ENCODE results near the gene KANK2. TPM values are rescaled to one million over a fixed set of nuclear protein-coding genes. Genes with fewer than 3 reads are reported as not detected.
"Not testable (repeated sequence)": the region's sequence is repeated elsewhere in the genome, so short reads cannot be mapped to it uniquely, and the experiment has no call there.

Gene KANK2
- total and polyA plus RNA-seq, 4 donors: 269 to 379 (median 299) TPM

DNA sequence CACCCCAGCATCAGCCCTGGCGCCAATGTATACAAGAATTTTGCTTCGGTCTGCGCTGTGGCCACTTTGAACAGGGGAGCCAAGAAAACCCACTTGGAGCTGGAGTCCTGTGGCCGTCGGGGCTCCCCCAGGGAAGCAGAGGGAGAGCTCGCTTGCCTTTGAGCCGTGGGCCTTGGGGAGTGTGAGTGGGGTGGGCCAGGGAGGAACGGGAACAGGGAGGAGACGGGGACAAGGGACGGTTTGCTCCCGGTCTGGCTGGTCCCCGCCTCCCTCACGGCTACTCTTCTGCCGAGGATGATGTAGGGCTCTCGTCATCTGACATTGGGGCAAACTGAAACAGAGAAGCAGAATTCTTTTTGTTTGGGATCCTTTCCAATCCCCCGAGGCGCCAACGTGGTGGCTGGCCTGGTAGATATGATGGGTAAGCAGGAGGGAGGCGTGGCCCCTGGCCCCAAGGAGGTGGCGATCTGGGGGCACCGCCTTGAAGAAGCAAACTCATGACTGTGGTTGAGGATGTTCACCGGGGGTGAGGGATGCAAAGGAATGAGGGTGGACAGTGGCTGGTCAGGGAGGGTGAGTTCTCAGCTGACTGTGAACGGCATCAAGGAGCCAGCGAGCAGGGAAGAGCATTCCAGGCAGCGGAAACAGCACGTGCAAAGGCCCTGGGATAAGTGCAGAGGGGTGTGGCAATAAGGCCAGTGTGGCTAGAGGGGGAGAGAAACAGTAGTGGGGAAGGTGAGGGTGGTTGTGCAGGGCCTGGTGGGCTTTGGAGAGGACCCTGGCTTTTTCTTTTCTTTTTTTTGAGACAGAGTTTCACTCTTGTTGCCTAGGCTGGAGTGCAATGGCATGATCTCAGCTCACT lies 30.8 kb downstream of the KANK2 start:
- no peaks in the 10 kb centered on the region for H3K27me3 ChIP-seq (ENCODE audit: control insufficient read depth in 1 of 2, insufficient read depth in 2 of 2, low read length in 1 of 2)
- peaks cover 0 to 5% of the 10 kb centered on the region in 2 donors for H3K36me3 ChIP-seq (ENCODE audit: control insufficient read depth in 1 of 2, insufficient read depth in 2 of 2, low read length in 1 of 2)
- DNase-seq: peak in 1 of 2 donors; percentile 60
- 17 to 19% methylated on average over 26 of the region's 26 CpGs for WGBS, 2 donors
- intact Hi-C loops (cut with DNase I): loop anchor here in 1 of 2 donors (2.0 kb wide), 1 partner anchor 36 kb away; no protein-coding TSS in a partner anchor
- ATAC-seq (ENCODE audit: low FRiP score): peak; percentile 58
- H3K27ac ChIP-seq (ENCODE audit: low read depth in 1 of 2, low read length in 2 of 2): peak overlapping the region; percentile 83 to 91
- H3K4me3 ChIP-seq (ENCODE audit: low read length in 2 of 2): no peak overlapping the region
- no peaks in the 10 kb centered on the region for H3K4me1 ChIP-seq (ENCODE audit: control insufficient read depth in 1 of 2, insufficient read depth in 2 of 2, low read length in 2 of 2)
- H3K9me3 ChIP-seq (ENCODE audit: control insufficient read depth, low read length): no peaks in the 10 kb centered on the region

GRCh38 chr19:11165486-11166030 lies 31.8 kb downstream of the KANK2 start:
- WGBS, 2 donors: 29 to 35% methylated on average over 13 of the region's 13 CpGs
- H3K27me3 ChIP-seq (ENCODE audit: control insufficient read depth in 1 of 2, insufficient read depth in 2 of 2, low read length in 1 of 2): no peaks in the 10 kb centered on the region
- intact Hi-C loops (cut with DNase I): loop anchor here in 1 of 2 donors (2.0 kb wide), 1 partner anchor 37 kb away; no protein-coding TSS in a partner anchor
- H3K36me3 ChIP-seq (ENCODE audit: control insufficient read depth in 1 of 2, insufficient read depth in 2 of 2, low read length in 1 of 2): peaks cover 0 to 5% of the 10 kb centered on the region in 2 donors
- H3K9me3 ChIP-seq (ENCODE audit: control insufficient read depth, low read length): no peaks in the 10 kb centered on the region
- no peaks in the 10 kb centered on the region for H3K4me1 ChIP-seq (ENCODE audit: control insufficient read depth in 1 of 2, insufficient read depth in 2 of 2, low read length in 2 of 2)
- H3K27ac ChIP-seq (ENCODE audit: low read depth in 1 of 2, low read length in 2 of 2): peak overlapping the region in 1 of 2 donors; percentile 91
- DNase-seq: no peak
- peak; percentile 20 for ATAC-seq (ENCODE audit: low FRiP score)
- H3K4me3 ChIP-seq (ENCODE audit: low read length in 2 of 2): no peak overlapping the region

DNA sequence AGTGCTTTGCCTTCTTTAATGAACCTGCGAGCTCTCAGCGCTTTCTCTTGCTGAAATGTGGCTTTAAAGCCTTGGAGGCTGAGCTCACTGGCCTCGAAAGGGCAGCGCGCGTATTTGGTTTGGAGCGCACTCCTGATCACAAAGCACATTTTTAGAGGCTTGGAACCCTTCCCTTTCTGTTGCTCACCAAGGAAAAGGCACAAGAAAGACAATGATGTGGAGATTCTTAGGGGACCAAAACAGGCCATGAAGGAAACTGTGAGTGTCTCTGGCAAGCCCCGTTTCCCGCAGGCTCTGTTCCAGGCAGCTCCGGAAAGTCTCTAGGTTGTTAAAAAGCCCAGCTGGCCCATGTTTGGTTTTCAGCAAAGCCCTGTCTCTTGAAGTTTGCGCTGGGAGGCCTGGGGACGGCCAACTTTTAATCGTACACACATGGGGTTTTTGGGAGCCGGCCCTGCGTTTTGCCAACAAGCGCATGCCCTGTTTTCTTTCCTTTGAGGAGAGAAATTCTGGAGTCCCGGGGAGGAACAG lies 32.4 kb downstream of the KANK2 start:
- ATAC-seq (ENCODE audit: low FRiP score): peak; percentile 81
- peak overlapping the region; percentile 32 to 49 for H3K4me3 ChIP-seq (ENCODE audit: low read length in 2 of 2)
- no peaks in the 10 kb centered on the region for H3K4me1 ChIP-seq (ENCODE audit: control insufficient read depth in 1 of 2, insufficient read depth in 2 of 2, low read length in 2 of 2)
- H3K36me3 ChIP-seq (ENCODE audit: control insufficient read depth in 1 of 2, insufficient read depth in 2 of 2, low read length in 1 of 2): peaks cover 0 to 3% of the 10 kb centered on the region in 2 donors
- no peaks in the 10 kb centered on the region for H3K27me3 ChIP-seq (ENCODE audit: control insufficient read depth in 1 of 2, insufficient read depth in 2 of 2, low read length in 1 of 2)
- DNase-seq: peak; percentile 92 to 93
- WGBS, 2 donors: 5% methylated on average over 17 of the region's 17 CpGs
- peak overlapping the region in 1 of 2 donors; percentile 91 for H3K27ac ChIP-seq (ENCODE audit: low read depth in 1 of 2, low read length in 2 of 2)
- intact Hi-C loops (cut with DNase I): no loop called here
- H3K9me3 ChIP-seq (ENCODE audit: control insufficient read depth, low read length): no peaks in the 10 kb centered on the region

DNA sequence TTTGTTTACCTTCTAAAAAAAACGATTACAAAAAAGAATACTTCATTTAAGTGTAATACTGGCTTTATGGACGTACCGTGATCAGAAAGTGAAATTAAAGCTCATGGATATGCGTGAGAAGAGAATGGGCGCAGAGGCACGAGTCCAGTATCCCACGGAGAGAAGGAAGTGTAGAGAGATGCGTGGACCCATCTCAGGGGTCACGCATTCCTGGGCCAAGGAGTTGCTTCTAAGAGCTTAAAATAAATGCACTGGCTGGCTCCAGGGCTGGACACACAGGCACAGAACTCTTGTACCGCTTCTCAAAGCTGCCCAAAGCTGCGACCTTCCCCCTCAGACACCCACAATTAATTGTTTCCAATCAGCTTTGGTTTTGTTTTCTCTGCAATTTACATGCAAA lies 33.0 kb downstream of the KANK2 start:
- intact Hi-C loops (cut with DNase I): no loop called here
- Histone ChIP-seq H3K9me3 (ENCODE audit: control insufficient read depth, low read length) (no peaks in the 10 kb centered on the region), H3K4me3 (ENCODE audit: low read length in 2 of 2) (peak overlapping the region; percentile 32 to 49), H3K27me3 (ENCODE audit: control insufficient read depth in 1 of 2, insufficient read depth in 2 of 2, low read length in 1 of 2) (no peaks in the 10 kb centered on the region), H3K36me3 (ENCODE audit: control insufficient read depth in 1 of 2, insufficient read depth in 2 of 2, low read length in 1 of 2) (peaks cover 0 to 1% of the 10 kb centered on the region in 2 donors), H3K4me1 (ENCODE audit: control insufficient read depth in 1 of 2, insufficient read depth in 2 of 2, low read length in 2 of 2) (no peaks in the 10 kb centered on the region), H3K27ac (ENCODE audit: low read depth in 1 of 2, low read length in 2 of 2) (peak overlapping the region; percentile 91 to 92)
- ATAC-seq (ENCODE audit: low FRiP score) (peak; percentile 34), DNase-seq (no peak)
- WGBS, 2 donors: 8 to 11% methylated on average over 11 of the region's 11 CpGs

DNA sequence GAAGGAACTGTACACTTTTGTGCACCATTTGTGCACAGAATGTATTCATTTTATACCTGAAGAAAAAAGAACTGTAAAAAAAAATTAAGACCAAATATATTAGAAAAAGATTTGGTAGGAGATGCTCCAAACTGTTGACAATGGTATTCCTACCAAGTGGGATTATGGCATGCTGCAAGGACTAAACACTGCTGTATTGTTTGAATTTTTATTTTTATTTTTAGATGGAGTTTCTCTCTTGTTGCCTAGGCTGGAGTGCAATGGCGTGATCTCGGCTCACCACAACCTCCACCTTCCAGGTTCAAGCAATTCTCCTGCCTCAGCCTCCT lies 36.9 kb downstream of the KANK2 start:
- ATAC-seq (ENCODE audit: low FRiP score); H3K4me3 ChIP-seq (ENCODE audit: low read length in 2 of 2); H3K4me1 ChIP-seq (ENCODE audit: control insufficient read depth in 1 of 2, insufficient read depth in 2 of 2, low read length in 2 of 2); H3K9me3 ChIP-seq (ENCODE audit: control insufficient read depth, low read length); H3K27ac ChIP-seq (ENCODE audit: low read depth in 1 of 2, low read length in 2 of 2); H3K36me3 ChIP-seq (ENCODE audit: control insufficient read depth in 1 of 2, insufficient read depth in 2 of 2, low read length in 1 of 2); DNase-seq; intact Hi-C loops (cut with DNase I); H3K27me3 ChIP-seq (ENCODE audit: control insufficient read depth in 1 of 2, insufficient read depth in 2 of 2, low read length in 1 of 2): not testable (repeated sequence)
- WGBS, 2 donors: 87 to 91% methylated on average over 2 of the region's 2 CpGs

DNA sequence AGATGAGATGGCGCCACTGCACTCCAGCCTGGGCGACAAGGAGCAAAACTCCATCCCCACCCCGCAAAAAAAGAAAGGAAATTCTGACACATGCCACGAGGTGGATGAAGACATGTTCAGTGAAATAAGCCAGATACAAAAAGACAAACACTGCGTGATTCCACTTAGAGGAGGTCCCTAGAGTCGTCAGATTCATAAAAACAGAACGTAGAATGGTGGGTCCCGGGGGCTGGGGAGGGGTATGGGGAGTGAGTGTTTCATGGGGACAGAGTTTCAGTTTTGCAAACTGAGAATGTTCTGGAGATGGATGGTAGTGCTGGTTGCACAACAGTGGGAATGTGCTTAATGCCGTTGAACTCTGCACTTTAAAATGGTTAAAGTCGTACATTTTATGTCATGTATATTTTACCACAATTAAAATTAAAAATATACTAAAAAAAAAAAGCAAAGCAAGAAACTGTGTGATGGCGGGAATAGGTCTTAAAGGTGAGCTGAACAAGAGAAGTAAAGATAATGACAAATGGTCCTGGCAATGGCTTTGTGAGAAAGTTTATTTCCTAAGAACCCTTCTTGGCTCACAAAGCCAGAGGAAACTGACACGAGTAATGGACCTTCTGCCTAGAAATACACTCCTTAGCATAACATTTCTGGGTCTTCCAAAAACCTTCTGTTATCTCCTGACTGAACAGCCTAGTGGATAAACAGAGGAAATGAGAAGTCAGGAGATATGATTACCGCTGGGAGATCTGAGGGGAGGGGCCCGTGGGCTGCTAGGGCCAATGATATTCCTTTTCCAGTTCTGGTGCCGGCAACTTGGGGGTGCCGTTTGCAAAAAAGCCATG lies 37.5 kb downstream of the KANK2 start:
- no peaks in the 10 kb centered on the region for H3K4me1 ChIP-seq (ENCODE audit: control insufficient read depth in 1 of 2, insufficient read depth in 2 of 2, low read length in 2 of 2)
- H3K4me3 ChIP-seq (ENCODE audit: low read length in 2 of 2): no peak overlapping the region
- H3K27ac ChIP-seq (ENCODE audit: low read depth in 1 of 2, low read length in 2 of 2): no peak overlapping the region
- H3K36me3 ChIP-seq (ENCODE audit: control insufficient read depth in 1 of 2, insufficient read depth in 2 of 2, low read length in 1 of 2): no peaks in the 10 kb centered on the region
- 9 to 13% methylated on average over 16 of the region's 16 CpGs for WGBS, 2 donors
- no peaks in the 10 kb centered on the region for H3K27me3 ChIP-seq (ENCODE audit: control insufficient read depth in 1 of 2, insufficient read depth in 2 of 2, low read length in 1 of 2)
- no peak for DNase-seq
- intact Hi-C loops (cut with DNase I): no loop called here
- no peaks in the 10 kb centered on the region for H3K9me3 ChIP-seq (ENCODE audit: control insufficient read depth, low read length)
- peak; percentile 52 for ATAC-seq (ENCODE audit: low FRiP score)

GRCh38 chr19:11155373-11156120 lies 41.8 kb downstream of the KANK2 start, which contains the start of gene SPC24:
Gene SPC24 (minus strand): TSS chr19:11155782. CDS start chr19:11155776, 6 bp downstream.
- Histone ChIP-seq H3K27ac (ENCODE audit: low read depth in 1 of 2, low read length in 2 of 2) (peak within 1 kb of the TSS in 1 of 2 donors; percentile 39), H3K4me3 (ENCODE audit: low read length in 2 of 2) (no peak within 1 kb of the TSS), H3K9me3 (ENCODE audit: control insufficient read depth, low read length) (no peaks in the 10 kb centered on the region), H3K27me3 (ENCODE audit: control insufficient read depth in 1 of 2, insufficient read depth in 2 of 2, low read length in 1 of 2) (no peaks in the 10 kb centered on the region), H3K36me3 (ENCODE audit: control insufficient read depth in 1 of 2, insufficient read depth in 2 of 2, low read length in 1 of 2) (no peaks in the 10 kb centered on the region), H3K4me1 (ENCODE audit: control insufficient read depth in 1 of 2, insufficient read depth in 2 of 2, low read length in 2 of 2) (no peaks in the 10 kb centered on the region)
- WGBS, 2 donors: 1% methylated on average over 45 to 50 of the region's 50 CpGs
- intact Hi-C loops (cut with DNase I): no loop called here
- ATAC-seq (ENCODE audit: low FRiP score) (peak; percentile 90), DNase-seq (peak; percentile 96 to 97)

GRCh38 chr19:11154683-11155047 lies 42.7 kb downstream of the KANK2 start:
- intact Hi-C loops (cut with DNase I): no loop called here
- WGBS, 2 donors: 41 to 46% methylated on average over 6 of the region's 6 CpGs
- no peaks in the 10 kb centered on the region for H3K4me1 ChIP-seq (ENCODE audit: control insufficient read depth in 1 of 2, insufficient read depth in 2 of 2, low read length in 2 of 2)
- no peak for ATAC-seq (ENCODE audit: low FRiP score)
- no peaks in the 10 kb centered on the region for H3K27me3 ChIP-seq (ENCODE audit: control insufficient read depth in 1 of 2, insufficient read depth in 2 of 2, low read length in 1 of 2)
- H3K4me3 ChIP-seq (ENCODE audit: low read length in 2 of 2): no peak overlapping the region
- H3K9me3 ChIP-seq (ENCODE audit: control insufficient read depth, low read length): no peaks in the 10 kb centered on the region
- H3K27ac ChIP-seq (ENCODE audit: low read depth in 1 of 2, low read length in 2 of 2): no peak overlapping the region
- DNase-seq: no peak
- H3K36me3 ChIP-seq (ENCODE audit: control insufficient read depth in 1 of 2, insufficient read depth in 2 of 2, low read length in 1 of 2): no peaks in the 10 kb centered on the region

Data from aorta (tissue), 5 donors.